ENCODE results near the gene NCKAP5.

GRCh38 chr2:132804051-132804450, 764.2 kb downstream of the NCKAP5 start:
- TF ChIP-seq CTCF (IDR thresholded peaks at IDR 0.05; ENCODE audit: low read depth, low read length, missing input control) (no peak), YY1 (IDR thresholded peaks at IDR 0.05) (no peak), RAD21 (IDR thresholded peaks at IDR 0.05) (no peak), TAF1 (conservative IDR thresholded peaks at IDR 0.05) (no peak), SP1 (IDR thresholded peaks at IDR 0.05) (no peak), NR2F2 (IDR thresholded peaks at IDR 0.05) (no peak), JUND (IDR thresholded peaks at IDR 0.05) (no peak), GABPA (IDR thresholded peaks at IDR 0.05 in 1 of 2, conservative IDR thresholded peaks at IDR 0.05 in 1 of 2) (no peak)
- TF ChIP-seq, protein P1, sequence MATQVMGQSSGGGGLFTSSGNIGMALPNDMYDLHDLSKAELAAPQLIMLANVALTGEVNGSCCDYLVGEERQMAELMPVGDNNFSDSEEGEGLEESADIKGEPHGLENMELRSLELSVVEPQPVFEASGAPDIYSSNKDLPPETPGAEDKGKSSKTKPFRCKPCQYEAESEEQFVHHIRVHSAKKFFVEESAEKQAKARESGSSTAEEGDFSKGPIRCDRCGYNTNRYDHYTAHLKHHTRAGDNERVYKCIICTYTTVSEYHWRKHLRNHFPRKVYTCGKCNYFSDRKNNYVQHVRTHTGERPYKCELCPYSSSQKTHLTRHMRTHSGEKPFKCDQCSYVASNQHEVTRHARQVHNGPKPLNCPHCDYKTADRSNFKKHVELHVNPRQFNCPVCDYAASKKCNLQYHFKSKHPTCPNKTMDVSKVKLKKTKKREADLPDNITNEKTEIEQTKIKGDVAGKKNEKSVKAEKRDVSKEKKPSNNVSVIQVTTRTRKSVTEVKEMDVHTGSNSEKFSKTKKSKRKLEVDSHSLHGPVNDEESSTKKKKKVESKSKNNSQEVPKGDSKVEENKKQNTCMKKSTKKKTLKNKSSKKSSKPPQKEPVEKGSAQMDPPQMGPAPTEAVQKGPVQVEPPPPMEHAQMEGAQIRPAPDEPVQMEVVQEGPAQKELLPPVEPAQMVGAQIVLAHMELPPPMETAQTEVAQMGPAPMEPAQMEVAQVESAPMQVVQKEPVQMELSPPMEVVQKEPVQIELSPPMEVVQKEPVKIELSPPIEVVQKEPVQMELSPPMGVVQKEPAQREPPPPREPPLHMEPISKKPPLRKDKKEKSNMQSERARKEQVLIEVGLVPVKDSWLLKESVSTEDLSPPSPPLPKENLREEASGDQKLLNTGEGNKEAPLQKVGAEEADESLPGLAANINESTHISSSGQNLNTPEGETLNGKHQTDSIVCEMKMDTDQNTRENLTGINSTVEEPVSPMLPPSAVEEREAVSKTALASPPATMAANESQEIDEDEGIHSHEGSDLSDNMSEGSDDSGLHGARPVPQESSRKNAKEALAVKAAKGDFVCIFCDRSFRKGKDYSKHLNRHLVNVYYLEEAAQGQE (IDR thresholded peaks at IDR 0.05) = no peak
- TF ChIP-seq, protein P2, sequence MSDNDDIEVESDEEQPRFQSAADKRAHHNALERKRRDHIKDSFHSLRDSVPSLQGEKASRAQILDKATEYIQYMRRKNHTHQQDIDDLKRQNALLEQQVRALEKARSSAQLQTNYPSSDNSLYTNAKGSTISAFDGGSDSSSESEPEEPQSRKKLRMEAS (IDR thresholded peaks at IDR 0.05) = no peak
- TF ChIP-seq, protein P3, sequence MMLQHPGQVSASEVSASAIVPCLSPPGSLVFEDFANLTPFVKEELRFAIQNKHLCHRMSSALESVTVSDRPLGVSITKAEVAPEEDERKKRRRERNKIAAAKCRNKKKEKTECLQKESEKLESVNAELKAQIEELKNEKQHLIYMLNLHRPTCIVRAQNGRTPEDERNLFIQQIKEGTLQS (IDR thresholded peaks at IDR 0.05) = no peak
